HepG2 (cell line): Measurements from ENCODE around the gene MARS1. TPM values are rescaled to one million over a fixed set of nuclear protein-coding genes. Genes with fewer than 3 reads are reported as not detected.

Experiments
- AFF4 ChIP-seq: sonication (generic); formaldehyde crosslinking; IDR thresholded peaks from 2 replicates; pipeline ENCODE4 v1.4.0; 2020; ENCODE audit warnings: missing genetic modification reagents
- CREM ChIP-seq, 2 experiments: sonication (generic) in 1 of 2; formaldehyde crosslinking in 1 of 2; IDR thresholded peaks; 2 replicates each; pipeline versions ENCODE4 v1.4.0 to v1.6.1; 2016 to 2020; ENCODE audit warnings: antibody characterized with exemption in 1 of 2, mild to moderate bottlenecking in 1 of 2, missing genetic modification reagents in 1 of 2
- KMT2A ChIP-seq: sonication (generic); formaldehyde crosslinking; IDR thresholded peaks from 2 replicates; pipeline ENCODE4 v1.4.0; 2020; ENCODE audit warnings: missing genetic modification reagents
- MED1 ChIP-seq: sonication (generic); formaldehyde crosslinking; IDR thresholded peaks from 2 replicates; pipeline ENCODE4 v1.4.0; 2020; ENCODE audit warnings: missing genetic modification reagents
- MIER2 ChIP-seq: IDR thresholded peaks from 2 replicates; pipeline ENCODE4 v1.6.1; 2016; ENCODE audit warnings: missing biosample characterization, missing genetic modification reagents
- MLXIP ChIP-seq: sonication (generic); formaldehyde crosslinking; IDR thresholded peaks from 2 replicates; pipeline ENCODE4 v1.9.0; 2021; ENCODE audit warnings: missing genetic modification reagents, borderline replicate concordance
- NFYB ChIP-seq: sonication (generic); formaldehyde crosslinking; IDR thresholded peaks from 2 replicates; pipeline ENCODE4 v1.4.0; 2020; ENCODE audit warnings: missing genetic modification reagents
- REL ChIP-seq: sonication (generic); formaldehyde crosslinking; conservative IDR thresholded peaks from 2 replicates; pipeline ENCODE4 v1.8.0; 2022; ENCODE audit warnings: mild to moderate bottlenecking, missing genetic modification reagents, moderate library complexity
- SALL2 ChIP-seq: sonication (generic); formaldehyde crosslinking; IDR thresholded peaks from 2 replicates; pipeline ENCODE4 v1.8.1; 2023; ENCODE audit warnings: mild to moderate bottlenecking, missing genetic modification reagents, inconsistent platforms
- SIX4 ChIP-seq: sonication (generic); formaldehyde crosslinking; IDR thresholded peaks from 2 replicates; pipeline ENCODE4 v1.4.0; 2020; ENCODE audit warnings: missing genetic modification reagents
- YEATS4 ChIP-seq: sonication (generic); formaldehyde crosslinking; IDR thresholded peaks from 2 replicates; pipeline ENCODE4 v1.4.0; 2020; ENCODE audit warnings: missing genetic modification reagents, borderline replicate concordance
- ZBTB33 ChIP-seq: sonication (generic); formaldehyde crosslinking; IDR thresholded peaks from 2 replicates; pipeline ENCODE4 v1.4.0; 2020; ENCODE audit warnings: missing genetic modification reagents
- ZNF136 ChIP-seq: sonication (generic); formaldehyde crosslinking; IDR thresholded peaks from 2 replicates; pipeline ENCODE4 v1.8.1; 2022; ENCODE audit warnings: low read depth, mild to moderate bottlenecking, moderate library complexity, missing genetic modification reagents
- ZNF326 ChIP-seq: sonication (generic); formaldehyde crosslinking; IDR thresholded peaks from 2 replicates; pipeline ENCODE4 v1.4.0; 2020; ENCODE audit warnings: missing genetic modification reagents, borderline replicate concordance
- ZNF513 ChIP-seq: sonication (generic); formaldehyde crosslinking; conservative IDR thresholded peaks from 2 replicates; pipeline ENCODE4 v1.5.0; 2020; ENCODE audit warnings: missing genetic modification reagents
- ZNF557 ChIP-seq: sonication (generic); formaldehyde crosslinking; IDR thresholded peaks from 2 replicates; pipeline ENCODE4 v1.4.0; 2020; ENCODE audit warnings: missing genetic modification reagents
- ZNF563 ChIP-seq: sonication (generic); formaldehyde crosslinking; IDR thresholded peaks from 2 replicates; pipeline ENCODE4 v1.8.0; 2022; ENCODE audit warnings: mild to moderate bottlenecking, moderate library complexity, missing genetic modification reagents
- ZNF766 ChIP-seq: sonication (generic); formaldehyde crosslinking; IDR thresholded peaks from 2 replicates; pipeline ENCODE4 v1.5.0; 2020; ENCODE audit warnings: missing genetic modification reagents, borderline replicate concordance
- polyA plus RNA-seq, 8 experiments: library from polyadenylated mRNA; depleted of rRNA in 3 of 8; stranded (reverse) in 7 of 8; unstranded in 1 of 8; fragments of >200 nt; fragmentation: Illumina TruSeq in 4 of 8; extraction: Trizol in 4 of 8; gene quantifications; 2 replicates each; pipeline versions ENCODE4 v1.2.1 to v1.2.3, GENCODE V29; 2011 to 2016; ENCODE audit warnings: low read depth in 4 of 8, missing spikeins in 1 of 8, mixed read lengths in 1 of 8; ENCODE audit not compliant: insufficient read depth in 1 of 8
- total RNA-seq, 5 experiments: library from RNA; depleted of rRNA; stranded (reverse); fragments of >200 nt; fragmentation: Illumina TruSeq; extraction: Trizol; gene quantifications; 2 replicates each; pipeline ENCODE4 v1.2.3, GENCODE V29; 2016; ENCODE audit warnings: low read depth in 1 of 5

MARS1 gene
- total and polyA plus RNA-seq, 2 of the 13 experiments (the other 11 are each of a cell fraction or from before 2014, with no cell fraction given), result 115 to 181 TPM

- peak; percentile 89 for TF ChIP-seq NFYB (CRISPR knock-in tag)
- TF ChIP-seq ZBTB33, result peak; percentile 28; the same call in 1 of the 2 replicates
- 0 out of 2 replicates have a peak, but pooled peaks have one; percentile 65 for TF ChIP-seq ZNF766 (CRISPR knock-in tag)
- no peak for TF ChIP-seq MLXIP (CRISPR knock-in tag)
- TF ChIP-seq SIX4 (CRISPR knock-in tag), result 0 out of 2 replicates have a peak, but pooled peaks have one; percentile 46
- 0 out of 2 replicates have a peak, but pooled peaks have one; percentile 69 for TF ChIP-seq AFF4 (CRISPR knock-in tag)
- TF ChIP-seq ZNF136 (CRISPR knock-in tag), result no peak
- TF ChIP-seq MED1 (CRISPR knock-in tag), result peak; percentile 62; the same call in 1 of the 2 replicates
- peak; percentile 57; the same call in 1 of the 2 replicates for TF ChIP-seq YEATS4
- no peak; the same call in 1 of the 2 replicates for TF ChIP-seq REL (CRISPR knock-in tag)
- TF ChIP-seq MIER2 (CRISPR knock-in tag), result no peak
- TF ChIP-seq ZNF557, result 0 out of 2 replicates have a peak, but pooled peaks have one; percentile 76
- TF ChIP-seq CREM (IDR thresholded peaks at IDR 0.05), result no peak; the same call in none of the 2 replicates
- TF ChIP-seq CREM (CRISPR knock-in tag; IDR thresholded peaks at IDR 0.05), result no peak
- TF ChIP-seq ZNF563 (CRISPR knock-in tag), result no peak
- TF ChIP-seq ZNF513 (CRISPR knock-in tag), result no peak
- TF ChIP-seq SALL2, result peak; percentile 17; the same call in 1 of the 2 replicates
- TF ChIP-seq ZNF326 (CRISPR knock-in tag), result no peak
- TF ChIP-seq KMT2A (CRISPR knock-in tag), result no peak
Measured at GRCh38 chr12:57520053-57520818, 32.4 kb downstream of the MARS1 start, which contains the start of gene DDIT3 (continued).
